ENCODE measurements around the gene PIK3R1.

DNA sequence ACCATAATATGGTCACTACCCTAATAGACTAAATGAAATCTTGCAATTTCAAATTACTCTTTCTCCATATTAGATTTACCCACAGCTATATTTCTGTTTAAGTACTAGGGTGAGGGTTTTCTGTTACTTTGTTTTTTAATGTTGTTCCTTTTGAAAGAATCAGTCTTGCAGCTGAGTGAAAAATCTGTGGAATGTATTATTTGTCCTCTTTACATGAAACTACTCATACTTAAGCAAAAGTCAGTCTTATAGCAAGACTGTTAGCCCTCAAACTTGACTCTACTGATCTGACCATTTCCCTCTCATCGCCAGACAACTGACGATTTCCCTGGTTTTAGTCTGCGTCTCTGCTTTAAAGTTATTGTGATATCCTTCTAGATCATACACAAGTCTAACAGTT, 84.0 kb downstream of the PIK3R1 start:
- no peak for TF ChIP-seq TAF1 (conservative IDR thresholded peaks at IDR 0.05)
- no peak for TF ChIP-seq EGR1 (IDR thresholded peaks at IDR 0.05; ENCODE audit: low read depth in 2 of 2)
- TF ChIP-seq SP1 (IDR thresholded peaks at IDR 0.05), result no peak
- TF ChIP-seq CTCF (IDR thresholded peaks at IDR 0.05; ENCODE audit: low read depth, low read length, missing input control), result no peak
- no peak for TF ChIP-seq RXRA (IDR thresholded peaks at IDR 0.05)
- no peak for TF ChIP-seq MAX (IDR thresholded peaks at IDR 0.05)
